Islet of Langerhans (tissue), 1 donor: ENCODE measurements around the gene POLDIP3.
"Not testable (repeated sequence)": the region's sequence is repeated elsewhere in the genome, so short reads cannot be mapped to it uniquely, and the experiment has no call there.

Experiments used
- FAIRE-seq: peaks from one replicate; lab custom pipeline; 2011; peaks lifted over from hg19 to GRCh38; lab: Jason Lieb, UNC

Gene POLDIP3

DNA sequence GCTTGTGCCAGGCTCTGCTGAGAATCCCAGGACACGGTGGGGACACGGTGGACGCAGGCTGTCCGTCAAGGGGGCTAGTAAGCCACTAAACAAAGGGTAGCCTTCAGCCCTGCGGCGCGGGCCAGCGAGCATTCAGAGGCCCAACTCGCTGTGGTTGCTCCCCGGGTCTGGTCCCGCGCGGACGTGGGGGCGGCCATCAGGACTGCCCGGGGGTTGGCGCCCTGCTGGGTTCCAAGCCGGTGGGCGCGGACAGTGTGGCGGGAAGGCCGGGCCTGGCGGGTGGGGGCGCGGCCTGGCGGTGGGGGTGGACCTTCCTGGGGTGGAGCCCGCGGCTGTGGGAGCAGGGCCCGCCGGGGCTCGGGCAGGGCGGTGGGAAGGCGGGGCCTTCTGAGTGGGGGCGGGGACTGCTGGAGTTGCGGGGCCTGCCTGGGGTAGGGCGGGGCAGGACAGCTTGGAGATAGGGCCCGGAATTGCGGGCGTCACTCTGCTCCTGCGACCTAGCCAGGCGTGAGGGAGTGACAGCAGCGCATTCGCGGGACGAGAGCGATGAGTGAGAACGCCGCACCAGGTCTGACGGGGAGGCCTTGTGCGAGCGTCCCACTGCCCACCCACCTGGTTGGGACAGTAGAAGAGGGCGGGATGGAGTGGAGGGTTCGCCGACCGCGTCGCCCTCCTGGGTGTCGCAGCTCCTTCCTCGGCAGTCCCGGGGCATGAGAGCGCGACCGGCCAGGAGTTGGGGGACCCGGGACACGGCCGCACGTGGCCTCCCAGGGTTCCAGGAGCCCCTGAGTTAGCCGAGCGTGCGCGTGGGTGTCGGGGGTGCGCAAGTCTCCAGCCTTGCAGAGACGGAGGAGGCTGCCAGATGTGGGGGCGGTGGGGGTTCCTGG, 61.0 kb downstream of the POLDIP3 start, which contains the start of gene SERHL2:
TSS of gene SERHL2 (plus strand) at position 482 of the 887 bp plus-strand sequence. CDS start at position 547, 65 bp downstream.
- no peak for FAIRE-seq

DNA sequence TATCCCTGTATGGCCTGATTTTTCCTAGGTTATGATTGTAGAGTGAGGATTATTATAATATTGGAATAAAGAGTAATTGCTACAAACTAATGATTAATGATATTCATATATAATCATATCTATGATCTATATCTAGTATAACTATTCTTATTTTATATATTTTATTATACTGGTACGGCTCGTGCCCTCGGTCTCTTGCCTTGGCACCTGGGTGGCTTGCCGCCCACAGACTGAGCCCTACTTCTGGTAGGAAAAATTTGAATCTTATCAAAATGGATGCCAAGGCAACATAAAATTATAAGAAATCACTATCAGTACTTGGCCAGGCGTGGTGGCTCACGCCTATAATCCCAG, 62.4 kb downstream of the POLDIP3 start:
- FAIRE-seq, result not testable (repeated sequence)

DNA sequence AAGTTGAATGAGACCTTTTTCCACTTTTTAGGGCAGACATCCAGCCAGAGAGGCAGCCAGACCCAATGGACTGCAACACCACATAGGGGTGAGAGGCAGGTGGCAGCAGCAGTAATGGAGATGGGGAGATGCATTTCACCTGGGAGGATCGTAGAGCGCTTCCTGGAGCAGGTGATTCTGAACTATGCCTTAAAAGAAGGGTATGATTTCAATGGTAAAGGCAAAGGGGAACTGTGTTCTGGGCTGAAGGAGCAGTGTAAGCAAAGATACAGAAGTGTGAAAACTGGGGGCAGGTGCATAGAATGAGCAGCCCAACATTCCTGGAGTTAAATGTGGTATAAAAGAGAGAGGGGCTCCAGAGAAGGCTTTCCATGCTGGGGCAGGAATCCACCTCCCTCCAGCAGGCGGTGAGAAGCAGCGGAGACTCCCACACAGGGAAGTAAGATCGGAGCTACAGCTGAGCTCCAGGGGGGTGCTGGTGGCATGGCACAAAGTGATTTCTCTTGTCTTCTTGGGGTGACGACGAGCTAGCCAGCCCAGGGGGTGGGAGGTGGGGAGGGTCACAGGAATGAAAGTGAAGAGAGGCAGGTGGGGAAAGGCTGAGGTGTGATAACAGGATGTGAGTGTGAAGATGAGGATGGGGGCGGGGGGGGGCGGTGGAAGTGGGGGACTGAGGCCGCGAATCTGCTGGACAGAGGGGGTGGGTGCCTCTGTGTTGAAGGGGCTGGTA, 65.2 kb downstream of the POLDIP3 start:
- no peak for FAIRE-seq

- no peak for FAIRE-seq
These were observed 65.9 kb downstream of the POLDIP3 start for GRCh38 chr22:42548597-42549330.

DNA sequence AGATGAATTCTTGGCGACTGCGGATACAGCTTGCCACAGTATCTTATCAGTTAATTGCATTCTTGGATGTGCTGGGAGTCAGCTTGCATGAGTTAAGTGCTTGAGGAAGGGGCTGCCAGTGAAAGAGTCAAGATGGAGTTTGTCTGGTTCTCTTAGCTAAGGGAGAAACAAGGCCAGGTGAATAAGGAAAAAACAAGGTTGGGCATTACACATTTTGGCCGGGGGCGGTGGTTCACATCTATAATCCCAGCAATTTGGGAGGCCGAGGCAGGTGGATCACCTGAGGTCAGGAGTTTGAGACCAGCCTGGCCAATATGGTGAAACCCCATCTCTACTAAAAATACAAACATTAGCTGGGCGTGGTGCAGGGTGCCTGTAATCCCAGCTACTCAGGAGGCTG, 66.6 kb downstream of the POLDIP3 start:
- FAIRE-seq, result not testable (repeated sequence)

GRCh38 chr22:42547562-42547961, 67.1 kb downstream of the POLDIP3 start:
- no peak for FAIRE-seq

- no peak for FAIRE-seq
These were observed 70.0 kb downstream of the POLDIP3 start for GRCh38 chr22:42544686-42545085.

DNA sequence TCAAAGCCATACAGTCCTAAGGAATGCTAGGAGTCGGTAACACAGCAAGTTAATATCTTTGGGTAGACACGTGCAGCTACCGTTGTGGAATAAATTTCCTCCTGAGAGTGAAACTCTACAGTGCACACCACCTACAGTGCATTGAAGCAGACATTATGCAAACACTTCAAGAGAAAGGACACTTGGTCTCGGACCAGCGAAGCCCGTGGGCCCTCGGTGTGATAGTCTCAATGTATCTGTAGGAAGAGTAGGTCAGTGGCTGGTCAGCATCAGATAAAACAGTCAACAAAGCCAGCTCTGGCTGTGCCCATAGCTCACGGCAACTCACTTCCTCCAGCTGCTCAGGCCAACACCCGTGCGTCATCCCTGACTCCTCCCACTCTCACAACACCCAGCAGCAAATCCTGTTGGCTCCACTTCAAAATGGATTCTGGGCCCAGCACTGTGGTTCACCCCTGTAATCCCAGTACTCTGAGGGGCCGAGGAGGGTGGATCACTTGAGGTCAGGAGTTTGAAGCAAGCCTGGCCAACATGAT, 75.4 kb downstream of the POLDIP3 start:
- FAIRE-seq, result not testable (repeated sequence)

DNA sequence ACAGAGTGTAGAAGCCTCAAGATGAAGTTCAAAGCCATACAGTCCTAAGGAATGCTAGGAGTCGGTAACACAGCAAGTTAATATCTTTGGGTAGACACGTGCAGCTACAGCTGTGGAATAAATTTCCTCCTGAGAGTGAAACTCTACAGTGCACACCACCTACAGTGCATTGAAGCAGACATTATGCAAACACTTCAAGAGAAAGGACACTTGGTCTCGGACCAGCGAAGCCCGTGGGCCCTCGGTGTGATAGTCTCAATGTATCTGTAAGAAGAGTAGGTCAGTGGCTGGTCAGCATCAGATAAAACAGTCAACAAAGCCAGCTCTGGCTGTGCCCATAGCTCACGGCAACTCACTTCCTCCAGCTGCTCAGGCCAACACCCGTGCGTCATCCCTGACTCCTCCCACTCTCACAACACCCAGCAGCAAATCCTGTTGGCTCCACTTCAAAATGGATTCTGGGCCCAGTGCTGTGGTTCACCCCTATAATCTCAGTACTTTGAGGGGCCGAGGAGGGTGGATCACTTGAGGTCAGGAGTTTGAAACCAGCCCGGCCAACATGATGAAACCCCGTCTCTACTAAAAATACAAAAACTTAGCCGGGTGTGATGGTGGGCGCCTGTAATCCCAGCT, 77.4 kb downstream of the POLDIP3 start:
- FAIRE-seq, result not testable (repeated sequence)

DNA sequence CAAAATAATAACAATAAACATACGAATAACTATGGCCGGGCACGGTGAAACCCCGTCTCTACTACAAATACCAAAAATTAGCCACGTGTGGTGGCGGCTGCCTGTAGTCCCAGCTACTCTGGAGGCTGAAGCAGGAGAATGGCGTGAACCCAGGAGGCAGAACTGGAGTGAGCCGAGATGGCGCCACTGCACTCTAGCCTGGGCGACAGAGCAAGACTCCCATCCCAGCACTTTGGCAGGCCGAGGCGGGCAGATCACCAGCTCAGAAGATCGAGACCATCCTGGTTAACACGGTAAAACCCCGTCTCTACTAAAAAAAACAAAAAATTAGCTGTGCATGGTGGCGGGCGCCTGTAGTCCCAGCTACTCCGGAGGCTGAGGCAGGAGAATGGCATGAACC, 78.0 kb downstream of the POLDIP3 start:
- FAIRE-seq, result not testable (repeated sequence)

- FAIRE-seq, result no peak
These were observed 78.5 kb downstream of the POLDIP3 start for GRCh38 chr22:42536166-42536565.

DNA sequence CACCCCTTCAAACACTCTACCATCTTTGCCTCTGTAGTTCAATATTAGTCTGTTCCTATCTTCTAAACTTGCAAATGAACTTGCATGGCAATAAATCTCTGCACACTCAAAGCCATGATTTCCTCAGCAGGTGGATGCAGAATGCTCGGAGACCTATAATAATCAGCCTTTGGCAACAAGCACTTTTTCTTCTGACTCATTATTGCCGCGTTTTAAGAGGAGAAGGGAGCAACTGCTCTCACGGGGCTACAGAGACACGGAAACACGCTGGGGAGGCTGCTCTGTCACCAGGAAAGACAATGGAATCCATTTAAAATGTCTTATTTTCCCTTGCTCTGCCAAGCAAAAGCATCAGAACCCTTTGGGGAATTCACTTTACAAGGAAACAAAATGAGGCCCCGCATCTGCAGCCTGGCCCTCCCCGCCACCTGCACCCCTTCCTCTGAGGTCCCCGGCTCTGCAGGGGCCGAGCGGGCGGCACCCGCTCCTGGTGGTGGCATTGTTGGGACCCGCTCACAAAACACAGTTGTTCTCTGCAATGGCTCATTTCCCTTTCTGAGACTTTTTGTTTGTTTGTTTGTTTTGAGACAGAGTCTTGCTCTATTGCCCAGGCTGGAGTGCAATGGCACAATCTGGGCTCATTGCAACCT, 79.5 kb downstream of the POLDIP3 start:
- FAIRE-seq, result not testable (repeated sequence)
